GM19240 (cell line): ENCODE data around the gene LRRC74B.
"Not testable (repeated sequence)": the region's sequence is repeated elsewhere in the genome, so short reads cannot be mapped to it uniquely, and the experiment has no call there.

Source experiments
- DNase-seq: peaks from one replicate; pipeline ENCODE4 v3.0.0; 2011; ENCODE audit warnings: low spot score; ENCODE audit not compliant: insufficient read length

The LRRC74B gene

GRCh38 chr22:21054714-21055563, 9.2 kb downstream of the LRRC74B start:
- DNase-seq = no peak

- no peak for DNase-seq
Observed at GRCh38 chr22:21055564-21055834, 9.8 kb downstream of the LRRC74B start.

GRCh38 chr22:21055880-21056319, 10.2 kb downstream of the LRRC74B start:
- no peak for DNase-seq

- DNase-seq = not testable (repeated sequence)
Observed at GRCh38 chr22:21060363-21060762, 14.6 kb downstream of the LRRC74B start.

- not testable (repeated sequence) for DNase-seq
Observed at GRCh38 chr22:21061660-21062321, 16.0 kb downstream of the LRRC74B start.

- not testable (repeated sequence) for DNase-seq
Observed at GRCh38 chr22:21064425-21064824, 18.7 kb downstream of the LRRC74B start.

- no peak for DNase-seq
Observed at GRCh38 chr22:21064917-21065864, 19.4 kb downstream of the LRRC74B start.

- no peak for DNase-seq
Observed at GRCh38 chr22:21067075-21067900, 21.5 kb downstream of the LRRC74B start.

- DNase-seq = no peak
Observed at GRCh38 chr22:21067901-21068680, 22.3 kb downstream of the LRRC74B start.

GRCh38 chr22:21068681-21069276, 23.0 kb downstream of the LRRC74B start:
- no peak for DNase-seq

- no peak for DNase-seq
Observed at GRCh38 chr22:21069375-21069774, 23.6 kb downstream of the LRRC74B start.

GRCh38 chr22:21070690-21071615, 25.2 kb downstream of the LRRC74B start:
- DNase-seq = no peak

- DNase-seq = not testable (repeated sequence)
Observed at GRCh38 chr22:21071796-21072195, 26.1 kb downstream of the LRRC74B start.

- no peak for DNase-seq
Observed at GRCh38 chr22:21073023-21073422, 27.3 kb downstream of the LRRC74B start.

- no peak for DNase-seq
Observed at GRCh38 chr22:21073482-21073881, 27.7 kb downstream of the LRRC74B start.

GRCh38 chr22:21074102-21074715, 28.5 kb downstream of the LRRC74B start:
- DNase-seq = no peak

- DNase-seq = no peak
Observed at GRCh38 chr22:21075516-21076138, 29.9 kb downstream of the LRRC74B start.
